DMS 273 treated with DMSO at 0.1 percent for 48 hours (cell line): ENCODE results near the gene MRPL24.
"Not testable (repeated sequence)": the region's sequence is repeated elsewhere in the genome, so short reads cannot be mapped to it uniquely, and the experiment has no call there.

Experiments
- DNase-seq: peaks from one replicate; lab custom pipeline; 2025; lab: John Stamatoyannopoulos, UW

Gene MRPL24

GRCh38 chr1:156760092-156760795 lies 19.4 kb upstream of the MRPL24 start:
- peak; percentile 41 for DNase-seq

- not testable (repeated sequence) for DNase-seq
Observed at GRCh38 chr1:156757572-156758253, 16.8 kb upstream of the MRPL24 start.

- no peak for DNase-seq
Observed at GRCh38 chr1:156756355-156756754, 15.5 kb upstream of the MRPL24 start.

- DNase-seq = no peak
Observed at GRCh38 chr1:156755527-156755950, 14.7 kb upstream of the MRPL24 start.

GRCh38 chr1:156754219-156754618 lies 13.3 kb upstream of the MRPL24 start:
- peak; percentile 56 for DNase-seq

GRCh38 chr1:156752843-156753482 lies 12.1 kb upstream of the MRPL24 start:
- no peak for DNase-seq

GRCh38 chr1:156751757-156752481 lies 11.0 kb upstream of the MRPL24 start:
- peak; percentile 81 for DNase-seq

GRCh38 chr1:156751451-156751756 lies 10.5 kb upstream of the MRPL24 start, which contains the start of gene HDGF:
Gene HDGF, minus strand, starts transcription at chr1:156751675. Its CDS starts 246 bp downstream, at chr1:156751429.
- no peak for DNase-seq

- no peak for DNase-seq
Observed at GRCh38 chr1:156750711-156751450, 10.0 kb upstream of the MRPL24 start.

GRCh38 chr1:156750191-156750672 lies 9.3 kb upstream of the MRPL24 start:
- DNase-seq = no peak

- DNase-seq = no peak
Observed at GRCh38 chr1:156749419-156750118, 8.7 kb upstream of the MRPL24 start.

- DNase-seq = no peak
Observed at GRCh38 chr1:156748670-156749418, 8.0 kb upstream of the MRPL24 start.

- no peak for DNase-seq
Observed at GRCh38 chr1:156747742-156748669, 7.1 kb upstream of the MRPL24 start.

GRCh38 chr1:156746728-156747631 lies 6.1 kb upstream of the MRPL24 start:
- DNase-seq = no peak

GRCh38 chr1:156746406-156746727 lies 5.5 kb upstream of the MRPL24 start:
- no peak for DNase-seq

GRCh38 chr1:156745881-156746280 lies 5.0 kb upstream of the MRPL24 start:
- DNase-seq = no peak

GRCh38 chr1:156744786-156745419 lies 4.0 kb upstream of the MRPL24 start:
- no peak for DNase-seq

GRCh38 chr1:156744344-156744743 lies 3.5 kb upstream of the MRPL24 start:
- DNase-seq = no peak
